ENCODE measurements around the gene BICD1.

BICD1 gene

GRCh38 chr12:32240831-32241230 is 134.2 kb downstream of the BICD1 start:
- DNase-seq (ENCODE audit: extremely low read depth, low read depth) = no peak
- no peak for TF ChIP-seq CTCF (IDR thresholded peaks at IDR 0.05; ENCODE audit: low read depth, low read length)

GRCh38 chr12:32242641-32243040 is 136.0 kb downstream of the BICD1 start:
- no peak for TF ChIP-seq CTCF (IDR thresholded peaks at IDR 0.05; ENCODE audit: low read depth, low read length)
- no peak for DNase-seq (ENCODE audit: extremely low read depth, low read depth)

GRCh38 chr12:32248441-32249140 is 141.9 kb downstream of the BICD1 start:
- no peak for DNase-seq (ENCODE audit: extremely low read depth, low read depth)
- TF ChIP-seq CTCF (IDR thresholded peaks at IDR 0.05; ENCODE audit: low read depth, low read length) = no peak

DNA sequence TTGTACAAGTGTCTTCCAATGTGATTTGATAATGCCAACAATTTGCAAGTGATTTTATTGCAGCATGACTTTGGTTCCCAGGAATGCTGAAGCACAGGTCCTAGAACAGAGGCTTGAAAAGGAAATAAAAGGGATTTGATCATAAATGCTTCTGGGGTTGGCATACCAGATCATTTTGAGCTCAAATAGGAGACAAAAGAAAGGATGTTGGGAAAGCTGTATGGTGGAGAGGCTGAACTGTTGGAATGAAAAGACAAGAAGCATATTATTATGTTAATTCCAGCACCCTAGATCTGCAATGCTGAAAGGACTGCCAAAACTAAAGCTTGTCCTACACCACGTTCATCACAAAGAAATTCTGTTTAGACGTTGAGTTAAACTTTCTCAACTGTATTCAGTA is 143.1 kb downstream of the BICD1 start:
- DNase-seq (ENCODE audit: extremely low read depth, low read depth) = no peak

GRCh38 chr12:32252199-32253073 is 145.8 kb downstream of the BICD1 start:
- no peak for DNase-seq (ENCODE audit: extremely low read depth, low read depth)
- no peak for TF ChIP-seq CTCF (IDR thresholded peaks at IDR 0.05; ENCODE audit: low read depth, low read length)

More for the DNA sequence above, 143.1 kb downstream of the BICD1 start:
- TF ChIP-seq CTCF (IDR thresholded peaks at IDR 0.05; ENCODE audit: low read depth, low read length) = no peak

- TF ChIP-seq CTCF (IDR thresholded peaks at IDR 0.05; ENCODE audit: low read depth, low read length) = no peak
- DNase-seq (ENCODE audit: extremely low read depth, low read depth) = no peak
Measured at GRCh38 chr12:32253154-32253790, 146.6 kb downstream of the BICD1 start.

Data from AG09319 (cell line).